Measurements from ENCODE around the gene TOMM40L. TPM values are rescaled to one million over a fixed set of nuclear protein-coding genes. Genes with fewer than 3 reads are reported as not detected.

TOMM40L gene
- total and polyA plus RNA-seq, 2 donors, result 6.0 to 14.3 TPM

- Histone ChIP-seq H3K4me1 (ENCODE audit: insufficient read depth) (no peaks in the 10 kb centered on the region), H3K27ac (ENCODE audit: low read depth) (no peak overlapping the region), H3K4me3 (ENCODE audit: low read depth, low read length) (no peak overlapping the region), H3K36me3 (ENCODE audit: insufficient read depth) (no peaks in the 10 kb centered on the region)
- 78% methylated on average over 8 of the region's 8 CpGs for WGBS
- DNase-seq (ENCODE audit: extremely low spot score), result no peak
These were observed 33.9 kb upstream of the TOMM40L start for GRCh38 chr1:161191971-161192370.

- Histone ChIP-seq H3K4me1 (ENCODE audit: insufficient read depth) (no peaks in the 10 kb centered on the region), H3K36me3 (ENCODE audit: insufficient read depth) (no peaks in the 10 kb centered on the region), H3K27ac (ENCODE audit: low read depth) (no peak overlapping the region), H3K4me3 (ENCODE audit: low read depth, low read length) (no peak overlapping the region)
- no peak for DNase-seq (ENCODE audit: extremely low spot score)
- 57% methylated on average over 15 of the region's 15 CpGs for WGBS
These were observed 33.1 kb upstream of the TOMM40L start for GRCh38 chr1:161192476-161193465.

GRCh38 chr1:161193561-161194235 is 32.2 kb upstream of the TOMM40L start:
- Histone ChIP-seq H3K27ac (ENCODE audit: low read depth) (no peak overlapping the region), H3K4me3 (ENCODE audit: low read depth, low read length) (no peak overlapping the region), H3K36me3 (ENCODE audit: insufficient read depth) (no peaks in the 10 kb centered on the region), H3K4me1 (ENCODE audit: insufficient read depth) (no peaks in the 10 kb centered on the region)
- WGBS, result 78% methylated on average over 21 of the region's 21 CpGs
- DNase-seq (ENCODE audit: extremely low spot score), result no peak

- Histone ChIP-seq H3K27ac (ENCODE audit: low read depth) (no peak overlapping the region), H3K4me3 (ENCODE audit: low read depth, low read length) (no peak overlapping the region), H3K4me1 (ENCODE audit: insufficient read depth) (no peaks in the 10 kb centered on the region), H3K36me3 (ENCODE audit: insufficient read depth) (no peaks in the 10 kb centered on the region)
- 83% methylated on average over 4 of the region's 4 CpGs for WGBS
- DNase-seq (ENCODE audit: extremely low spot score), result no peak
These were observed 30.7 kb upstream of the TOMM40L start for GRCh38 chr1:161195171-161195570.

- WGBS, result 93% methylated on average over 7 of the region's 7 CpGs
- no peak overlapping the region for H3K27ac ChIP-seq (ENCODE audit: low read depth)
- DNase-seq (ENCODE audit: extremely low spot score), result no peak
- H3K4me3 ChIP-seq (ENCODE audit: low read depth, low read length), result no peak overlapping the region
- no peaks in the 10 kb centered on the region for H3K4me1 ChIP-seq (ENCODE audit: insufficient read depth)
- no peaks in the 10 kb centered on the region for H3K36me3 ChIP-seq (ENCODE audit: insufficient read depth)
These were observed 29.7 kb upstream of the TOMM40L start for GRCh38 chr1:161196111-161196510.

- Histone ChIP-seq H3K4me3 (ENCODE audit: low read depth, low read length) (no peak overlapping the region), H3K36me3 (ENCODE audit: insufficient read depth) (no peaks in the 10 kb centered on the region), H3K4me1 (ENCODE audit: insufficient read depth) (no peaks in the 10 kb centered on the region), H3K27ac (ENCODE audit: low read depth) (peak overlapping the region; percentile 69)
- 48% methylated on average over 27 of the region's 27 CpGs for WGBS
- DNase-seq (ENCODE audit: extremely low spot score), result no peak
These were observed 29.1 kb upstream of the TOMM40L start for GRCh38 chr1:161196521-161197451.

GRCh38 chr1:161197560-161198193 is 28.2 kb upstream of the TOMM40L start:
- DNase-seq (ENCODE audit: extremely low spot score), result no peak
- H3K4me3 ChIP-seq (ENCODE audit: low read depth, low read length), result peak overlapping the region; percentile 6
- H3K36me3 ChIP-seq (ENCODE audit: insufficient read depth), result no peaks in the 10 kb centered on the region
- H3K27ac ChIP-seq (ENCODE audit: low read depth), result peak overlapping the region; percentile 32
- 44% methylated on average over 11 of the region's 11 CpGs for WGBS
- H3K4me1 ChIP-seq (ENCODE audit: insufficient read depth), result no peaks in the 10 kb centered on the region

GRCh38 chr1:161198194-161198896 is 27.5 kb upstream of the TOMM40L start:
- no peak for DNase-seq (ENCODE audit: extremely low spot score)
- Histone ChIP-seq H3K36me3 (ENCODE audit: insufficient read depth) (no peaks in the 10 kb centered on the region), H3K4me1 (ENCODE audit: insufficient read depth) (no peaks in the 10 kb centered on the region), H3K27ac (ENCODE audit: low read depth) (no peak overlapping the region), H3K4me3 (ENCODE audit: low read depth, low read length) (peak overlapping the region; percentile 6)
- 16% methylated on average over 20 of the region's 20 CpGs for WGBS

GRCh38 chr1:161198897-161199431 is 26.9 kb upstream of the TOMM40L start, which contains the start of gene ADAMTS4:
ADAMTS4 (minus strand) TSS chr1:161199054; CDS start chr1:161198627, 427 bp downstream.
- Histone ChIP-seq H3K4me1 (ENCODE audit: insufficient read depth) (peaks cover 2% of the 10 kb centered on the region), H3K36me3 (ENCODE audit: insufficient read depth) (no peaks in the 10 kb centered on the region), H3K4me3 (ENCODE audit: low read depth, low read length) (peak within 1 kb of the TSS; percentile 6), H3K27ac (ENCODE audit: low read depth) (peak within 1 kb of the TSS; percentile 55)
- 16% methylated on average over 11 of the region's 11 CpGs for WGBS
- peak; percentile 65 for DNase-seq (ENCODE audit: extremely low spot score)

- H3K27ac ChIP-seq (ENCODE audit: low read depth), result peak overlapping the region; percentile 55
- H3K4me3 ChIP-seq (ENCODE audit: low read depth, low read length), result no peak overlapping the region
- no peaks in the 10 kb centered on the region for H3K36me3 ChIP-seq (ENCODE audit: insufficient read depth)
- DNase-seq (ENCODE audit: extremely low spot score), result no peak
- WGBS, result 44% methylated on average over 5 of the region's 5 CpGs
- H3K4me1 ChIP-seq (ENCODE audit: insufficient read depth), result peaks cover 2% of the 10 kb centered on the region
These were observed 26.2 kb upstream of the TOMM40L start for GRCh38 chr1:161199506-161200139.

GRCh38 chr1:161200421-161200991 is 25.4 kb upstream of the TOMM40L start:
- no peak overlapping the region for H3K4me3 ChIP-seq (ENCODE audit: low read depth, low read length)
- no peak for DNase-seq (ENCODE audit: extremely low spot score)
- 66% methylated on average over 5 of the region's 5 CpGs for WGBS
- H3K4me1 ChIP-seq (ENCODE audit: insufficient read depth), result peaks cover 2% of the 10 kb centered on the region
- no peaks in the 10 kb centered on the region for H3K36me3 ChIP-seq (ENCODE audit: insufficient read depth)
- peak overlapping the region; percentile 90 for H3K27ac ChIP-seq (ENCODE audit: low read depth)
